HG02610 (cell line): Measurements from ENCODE around the gene SNTG2.

Experiments used
- ATAC-seq: cut with Tn5 transposase; IDR thresholded peaks from one replicate; pipeline ENCODE4 v1.9.1; 2021; ENCODE audit warnings: mild to moderate bottlenecking, moderate library complexity; ENCODE audit not compliant: unreplicated experiment

SNTG2 gene

DNA sequence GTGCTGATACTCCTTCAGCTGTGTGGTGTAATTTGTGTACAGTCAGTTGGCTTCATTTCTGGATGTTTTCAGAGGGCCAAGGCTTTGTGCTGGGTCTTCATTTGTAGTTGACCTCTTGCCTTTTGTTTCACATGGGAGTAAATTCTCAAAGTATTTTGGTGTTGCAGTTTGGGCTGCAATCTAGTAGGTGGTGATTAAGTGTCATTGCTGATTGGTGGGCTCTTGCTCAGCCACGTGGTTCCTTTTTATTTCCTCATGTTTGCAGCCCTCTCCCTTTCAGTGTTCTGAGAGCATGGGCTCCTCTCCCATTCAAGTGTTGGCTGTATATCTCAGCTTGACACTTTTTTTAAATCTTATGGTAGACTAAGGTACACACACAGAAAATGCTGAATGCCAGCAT is 96.8 kb downstream of the SNTG2 start:
- no peak for ATAC-seq

DNA sequence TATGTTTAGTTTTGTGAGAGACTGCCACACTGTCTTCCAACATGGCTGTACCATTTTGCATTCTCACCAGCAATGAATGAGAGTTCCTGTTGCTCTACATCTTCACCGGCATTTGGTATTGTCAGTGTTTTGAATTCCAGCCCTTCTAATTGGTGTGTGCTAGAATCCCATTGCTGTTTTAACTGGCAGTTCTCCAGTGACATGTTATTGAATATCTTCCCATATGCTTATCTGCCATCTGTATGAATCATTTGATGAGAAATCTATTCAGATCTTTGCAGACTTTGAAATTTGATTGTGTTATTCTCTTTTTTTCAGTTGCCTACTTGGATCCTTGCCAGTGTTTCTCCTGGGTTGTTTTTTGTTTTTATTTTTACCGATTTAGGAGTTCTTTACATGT is 99.0 kb downstream of the SNTG2 start:
- ATAC-seq = no peak

DNA sequence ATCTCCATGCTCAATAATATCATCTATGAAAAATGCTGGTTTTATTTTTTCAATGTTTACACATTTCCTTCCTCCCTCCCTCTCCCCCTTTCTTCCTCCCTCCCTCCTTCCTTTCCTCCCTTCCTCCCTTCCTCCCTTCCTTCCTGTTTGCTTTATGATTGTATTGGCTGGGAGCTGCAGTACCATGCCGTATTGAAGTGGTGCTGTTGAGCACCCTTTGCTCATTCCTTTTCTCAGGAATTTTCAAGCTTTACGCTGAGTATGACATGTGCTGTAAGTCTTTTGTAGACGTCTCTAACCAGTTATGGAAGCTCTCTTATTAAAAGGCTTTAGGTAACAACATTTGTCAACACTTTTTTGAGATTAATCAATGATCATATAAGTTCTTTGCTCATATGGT is 100.4 kb downstream of the SNTG2 start:
- no peak for ATAC-seq

DNA sequence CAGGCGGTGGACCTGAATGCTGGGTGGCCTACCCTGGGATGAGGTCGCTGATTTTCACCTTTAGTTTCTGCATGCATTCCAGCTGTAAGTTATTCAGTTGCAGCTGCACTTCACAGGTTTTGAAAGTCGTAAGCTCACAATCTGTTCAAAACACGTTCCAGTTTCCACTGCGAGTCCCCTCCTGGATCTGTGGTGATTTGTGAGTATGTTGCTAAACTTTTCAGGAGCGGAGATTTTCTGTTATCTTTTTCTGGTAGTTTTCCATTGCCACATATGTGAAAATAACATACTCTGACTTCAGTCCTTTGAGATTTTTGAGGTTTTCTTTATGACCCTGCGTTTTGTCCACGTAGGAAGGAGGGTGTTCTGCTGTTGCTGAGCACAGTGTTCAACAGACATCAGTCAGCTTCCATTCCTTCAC is 102.1 kb downstream of the SNTG2 start:
- ATAC-seq = no peak

DNA sequence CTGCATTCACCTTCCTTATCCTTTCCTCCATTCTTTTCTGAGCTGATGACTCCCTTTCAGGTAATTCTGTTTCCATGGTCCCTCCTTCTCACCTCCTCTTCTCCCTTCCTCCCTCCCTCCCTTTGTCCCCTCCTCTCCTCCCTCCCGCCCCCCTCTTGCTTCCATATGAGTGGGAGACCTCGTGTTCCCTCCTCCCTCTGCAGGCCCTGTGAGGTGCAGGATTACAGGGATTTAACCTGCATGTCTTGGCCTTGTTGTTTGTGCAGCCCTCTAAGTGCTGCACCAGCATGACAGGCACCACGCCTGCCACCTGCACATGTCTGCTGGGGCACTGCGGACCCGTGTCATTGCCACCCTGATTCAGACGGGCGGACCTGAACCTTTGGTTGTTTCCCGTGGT is 103.1 kb downstream of the SNTG2 start:
- ATAC-seq = no peak

DNA sequence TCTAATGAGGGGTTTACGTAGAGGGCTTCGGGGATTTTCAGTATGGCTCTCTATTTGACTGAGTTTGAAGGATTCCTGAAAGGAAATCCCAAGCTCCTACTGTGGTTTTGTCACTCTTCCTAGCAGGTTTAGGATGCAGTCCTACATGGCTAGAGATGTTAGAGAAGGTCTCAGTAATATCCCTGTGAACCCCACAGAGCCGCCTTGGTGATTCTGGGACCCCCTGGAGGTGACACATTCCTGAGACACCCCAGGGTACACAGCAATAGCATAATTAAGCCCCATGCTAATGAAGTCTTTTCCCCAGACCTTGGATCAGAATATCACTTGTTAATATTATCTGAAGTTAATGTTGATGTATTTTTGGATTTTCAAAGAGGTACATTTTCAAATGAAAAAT is 103.8 kb downstream of the SNTG2 start:
- no peak for ATAC-seq

DNA sequence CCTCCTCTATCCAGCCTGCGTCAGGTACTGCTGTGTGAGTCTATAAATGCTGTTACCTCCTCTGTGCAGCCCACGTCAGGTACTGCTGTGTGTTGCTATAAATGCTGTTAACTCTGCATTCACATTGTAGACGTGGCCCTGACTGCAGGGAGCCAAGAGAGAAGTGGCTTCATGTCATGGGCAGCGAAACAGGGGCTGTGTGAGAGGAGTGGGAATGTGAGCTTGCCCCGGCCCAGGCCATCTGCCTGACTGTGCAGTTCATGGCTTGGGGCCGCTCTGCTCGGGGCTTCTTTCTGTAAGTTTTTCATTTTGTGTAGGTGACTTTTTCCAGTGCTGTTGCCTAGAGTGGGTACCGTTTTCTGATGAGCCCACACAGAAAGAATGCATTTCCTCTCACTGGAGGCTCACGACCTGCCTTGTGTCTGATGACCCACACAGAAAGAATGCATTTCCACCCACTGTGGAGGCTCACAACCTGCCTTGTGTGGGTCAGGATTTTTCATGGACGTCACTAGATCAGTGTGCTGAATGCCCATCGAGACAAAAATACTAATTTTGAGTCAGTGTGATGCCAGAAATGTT is 104.5 kb downstream of the SNTG2 start:
- no peak for ATAC-seq

DNA sequence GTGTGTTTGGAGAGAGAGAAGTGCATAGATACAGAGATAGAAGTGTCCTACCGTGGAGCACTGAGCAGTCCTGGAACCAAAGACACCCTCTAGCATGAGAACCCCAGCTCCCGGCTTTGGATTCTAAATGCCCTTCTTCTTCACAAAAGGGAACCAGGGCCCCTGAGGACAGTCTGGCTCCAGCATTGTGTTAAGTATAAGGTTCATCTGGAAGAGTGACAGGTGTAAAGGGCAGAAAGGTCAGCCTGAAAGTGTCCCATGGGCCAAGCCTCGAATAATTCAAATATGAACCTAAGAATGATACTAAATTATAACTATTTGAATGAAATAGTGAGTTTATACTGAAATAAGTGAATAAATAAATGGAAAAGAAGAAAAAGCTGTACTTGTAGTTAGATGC is 109.7 kb downstream of the SNTG2 start:
- no peak for ATAC-seq

DNA sequence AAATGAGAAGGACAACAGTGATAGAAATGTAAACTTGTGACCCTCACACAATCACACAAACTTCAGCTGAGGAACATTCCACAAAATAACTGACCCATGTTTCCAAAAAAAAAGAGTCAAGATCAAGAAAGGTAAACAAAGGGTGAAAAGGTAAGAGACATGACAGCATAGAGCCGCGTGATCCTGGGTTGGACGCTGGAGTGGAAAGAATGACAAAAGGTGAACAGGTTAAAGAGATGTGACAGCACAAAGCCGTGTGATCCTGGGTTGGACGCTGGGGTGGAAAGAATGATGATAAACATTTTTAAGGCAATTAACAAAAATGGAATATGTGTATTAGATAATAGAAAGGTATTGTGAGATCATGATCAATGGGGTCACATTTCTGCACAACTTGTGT is 110.3 kb downstream of the SNTG2 start:
- ATAC-seq = no peak

DNA sequence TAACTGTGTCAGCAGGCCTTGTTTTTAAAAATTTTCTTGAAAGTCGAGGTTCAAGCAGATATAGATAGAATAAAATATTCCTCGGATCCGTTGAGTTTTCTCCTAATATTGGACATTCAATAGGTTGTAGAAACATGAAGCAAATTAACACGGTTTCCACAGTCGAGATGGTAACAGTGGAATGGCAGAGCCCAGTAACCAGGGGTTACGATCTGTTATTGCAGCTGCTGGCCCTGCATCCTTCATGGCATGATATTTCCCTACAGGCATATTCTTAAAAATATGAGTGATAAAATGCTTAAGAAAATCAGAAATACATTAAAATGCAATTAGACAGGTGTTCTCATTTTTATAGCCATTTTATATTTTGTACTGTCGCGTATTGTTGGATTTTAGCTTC is 117.6 kb downstream of the SNTG2 start:
- ATAC-seq = no peak

DNA sequence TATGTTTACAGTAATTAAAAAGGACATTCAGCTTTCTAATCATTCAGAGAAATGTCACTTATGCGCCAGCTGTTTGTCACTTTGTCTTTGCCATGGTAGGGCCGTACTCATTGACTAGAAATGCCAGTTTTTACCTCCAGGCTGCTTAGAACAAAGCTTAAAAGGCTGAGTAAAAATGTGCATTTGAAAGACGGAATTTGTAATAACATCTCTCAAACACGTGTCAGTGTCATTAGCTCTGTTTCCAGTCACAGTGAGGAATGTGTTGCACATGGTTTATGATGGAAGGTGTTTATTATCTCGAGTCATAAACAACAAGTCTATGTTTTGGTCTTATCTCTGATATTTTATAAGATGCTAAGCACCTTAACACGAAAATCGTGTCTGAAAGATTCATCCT is 118.2 kb downstream of the SNTG2 start:
- ATAC-seq = no peak

DNA sequence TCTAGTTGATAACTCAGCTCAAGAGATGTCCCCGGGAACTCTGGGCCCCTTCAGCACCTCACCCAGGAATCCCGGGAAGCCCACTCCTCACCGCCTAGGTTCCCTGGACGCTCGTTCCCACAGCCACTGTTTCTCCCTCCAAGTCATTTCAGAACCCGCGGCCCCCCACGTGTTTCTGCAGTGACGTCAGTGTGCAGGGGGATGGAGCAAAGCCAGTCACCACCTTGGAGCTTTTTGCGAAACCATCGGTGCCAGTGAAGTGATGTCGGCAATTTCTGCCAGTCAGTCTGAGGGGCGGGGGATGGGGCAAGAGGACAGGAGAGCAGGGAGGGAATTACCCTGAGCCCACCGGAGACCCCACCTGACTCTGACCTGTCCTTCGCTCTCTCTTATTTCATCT is 119.2 kb downstream of the SNTG2 start:
- no peak for ATAC-seq

DNA sequence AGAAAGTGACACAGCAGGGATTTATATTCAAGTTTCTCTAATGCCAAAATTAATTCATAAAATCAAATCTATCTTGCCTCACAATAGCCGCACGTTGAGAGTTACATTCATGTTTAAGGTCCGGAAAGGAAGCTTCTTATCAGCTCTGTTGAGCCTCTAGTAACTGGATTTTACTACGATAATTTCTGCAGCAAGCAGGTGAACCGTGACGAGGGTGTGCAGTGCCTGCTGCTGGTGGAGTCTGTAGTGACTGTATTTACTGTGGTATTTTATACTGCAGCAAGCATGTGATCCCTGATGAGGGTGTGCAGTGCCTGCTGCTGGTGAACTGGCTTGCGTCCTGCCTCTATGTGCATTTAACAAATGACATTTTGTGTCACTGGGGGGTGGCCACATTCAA is 120.0 kb downstream of the SNTG2 start:
- no peak for ATAC-seq

DNA sequence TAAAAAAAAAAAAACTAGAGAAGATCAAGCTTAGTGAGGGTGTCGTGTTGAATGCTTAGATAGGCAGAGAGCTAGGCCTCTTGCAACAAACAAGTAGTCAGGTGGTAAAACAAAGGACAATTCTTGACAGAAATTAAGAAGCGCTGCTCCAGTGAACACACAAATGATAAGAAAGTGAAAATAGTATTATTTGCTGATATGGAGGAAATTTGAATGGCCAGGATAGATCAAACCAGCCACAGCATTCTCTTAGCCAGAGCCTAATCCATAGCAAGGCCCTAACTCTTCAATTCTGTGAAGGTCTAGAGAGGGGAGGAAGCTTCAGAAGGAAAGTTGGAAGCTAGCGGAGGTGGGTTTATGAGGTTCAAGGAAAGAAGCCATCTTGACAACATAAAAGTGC is 121.0 kb downstream of the SNTG2 start:
- ATAC-seq = no peak

DNA sequence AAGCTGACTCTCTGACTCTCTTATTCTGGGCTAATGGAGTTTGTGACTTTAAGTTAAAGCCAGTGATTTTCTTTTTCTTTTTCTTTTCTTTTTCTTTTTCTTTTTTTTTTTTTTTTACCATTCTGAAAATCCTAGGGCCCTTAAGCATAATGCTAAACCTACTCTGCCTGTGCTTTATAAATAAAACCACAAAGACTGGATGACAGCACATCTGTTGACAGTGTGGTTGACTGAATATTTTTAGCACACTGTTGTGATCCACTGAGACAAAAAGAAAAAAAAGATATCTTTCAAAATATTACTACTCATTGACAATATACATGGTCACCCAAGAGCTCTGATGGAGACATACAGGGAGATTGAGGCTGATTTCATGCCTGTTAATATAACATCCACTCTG is 121.6 kb downstream of the SNTG2 start:
- no peak for ATAC-seq

DNA sequence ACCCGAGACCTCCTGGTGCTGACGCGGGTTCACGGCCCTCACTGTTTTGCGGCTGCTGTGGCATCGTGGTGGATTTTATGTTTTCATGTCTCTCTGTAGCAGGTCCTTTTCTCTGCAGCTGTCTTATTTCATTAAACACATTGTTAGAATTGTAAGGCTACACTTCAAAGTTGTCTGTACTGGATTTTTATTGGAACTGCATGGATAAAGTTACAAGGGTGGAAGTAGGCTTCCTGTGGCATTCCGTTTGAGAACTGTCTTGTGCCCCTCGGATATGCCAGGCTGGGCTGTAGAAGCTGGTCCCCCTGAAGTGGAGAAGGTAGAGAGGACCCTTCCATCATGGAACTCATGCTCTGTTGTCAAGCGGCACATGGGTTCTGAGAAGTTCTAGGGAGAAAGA is 127.3 kb downstream of the SNTG2 start:
- no peak for ATAC-seq

DNA sequence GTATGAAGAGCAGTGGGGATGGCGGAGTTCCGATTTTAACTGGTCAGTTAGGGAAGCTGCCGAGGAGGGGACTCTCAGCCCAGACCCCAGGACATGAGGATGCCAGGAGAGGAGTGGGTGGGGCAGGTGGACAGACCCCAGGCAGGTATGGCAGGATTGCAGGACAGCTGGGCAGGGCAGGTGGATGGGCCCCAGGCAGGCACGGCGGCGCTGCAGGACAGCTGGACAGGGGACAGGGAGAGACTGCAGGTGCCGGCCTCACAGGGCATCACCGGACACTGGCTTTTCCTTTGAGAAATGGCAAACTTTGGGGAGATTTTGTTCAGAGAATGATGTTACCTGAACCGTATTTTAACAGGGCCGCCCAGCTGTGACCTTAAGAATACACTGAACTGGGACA is 127.7 kb downstream of the SNTG2 start:
- no peak for ATAC-seq

DNA sequence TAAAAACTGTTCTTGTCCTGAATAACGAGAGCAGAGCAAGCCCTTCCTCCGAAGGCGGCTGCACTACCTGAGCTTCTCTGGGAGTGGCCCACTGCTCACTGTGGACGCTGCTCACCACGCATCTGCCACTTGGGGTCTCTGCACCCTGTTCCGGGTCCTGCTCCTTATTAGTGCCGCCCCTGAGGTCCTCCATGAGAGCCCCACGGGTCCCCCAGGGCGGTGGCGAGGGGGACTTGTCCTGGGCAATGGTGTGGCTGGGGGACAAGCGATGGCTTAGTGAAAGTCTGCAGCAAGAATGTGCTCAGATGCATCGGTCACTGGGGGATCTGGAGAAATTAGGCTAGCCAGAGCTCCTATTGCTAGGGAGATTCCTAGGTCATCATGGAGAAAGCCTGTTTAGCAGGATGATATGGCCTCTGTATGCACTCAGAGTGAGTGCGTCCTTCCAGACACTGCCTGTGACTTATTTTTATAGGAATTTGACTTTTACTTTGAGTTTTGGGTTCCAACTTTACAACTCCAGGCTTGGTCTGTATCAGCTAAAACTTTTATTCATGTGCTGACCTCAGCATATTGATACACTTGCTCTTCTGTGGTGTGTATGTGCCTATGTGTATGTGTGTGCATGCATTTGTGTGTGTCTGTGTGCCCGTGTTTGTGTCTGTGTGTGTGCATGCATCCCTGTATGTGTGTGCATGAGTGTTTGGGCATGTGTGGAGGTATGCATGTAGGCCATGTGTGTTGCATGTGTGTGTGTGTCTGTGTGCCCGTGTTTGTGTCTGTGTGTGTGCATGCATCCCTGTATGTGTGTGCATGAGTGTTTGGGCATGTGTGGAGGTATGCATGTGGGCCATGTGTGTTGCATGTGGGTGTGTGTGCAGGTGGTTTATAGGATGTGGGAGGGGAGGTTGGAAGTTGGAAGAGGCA is 129.5 kb downstream of the SNTG2 start:
- no peak for ATAC-seq

DNA sequence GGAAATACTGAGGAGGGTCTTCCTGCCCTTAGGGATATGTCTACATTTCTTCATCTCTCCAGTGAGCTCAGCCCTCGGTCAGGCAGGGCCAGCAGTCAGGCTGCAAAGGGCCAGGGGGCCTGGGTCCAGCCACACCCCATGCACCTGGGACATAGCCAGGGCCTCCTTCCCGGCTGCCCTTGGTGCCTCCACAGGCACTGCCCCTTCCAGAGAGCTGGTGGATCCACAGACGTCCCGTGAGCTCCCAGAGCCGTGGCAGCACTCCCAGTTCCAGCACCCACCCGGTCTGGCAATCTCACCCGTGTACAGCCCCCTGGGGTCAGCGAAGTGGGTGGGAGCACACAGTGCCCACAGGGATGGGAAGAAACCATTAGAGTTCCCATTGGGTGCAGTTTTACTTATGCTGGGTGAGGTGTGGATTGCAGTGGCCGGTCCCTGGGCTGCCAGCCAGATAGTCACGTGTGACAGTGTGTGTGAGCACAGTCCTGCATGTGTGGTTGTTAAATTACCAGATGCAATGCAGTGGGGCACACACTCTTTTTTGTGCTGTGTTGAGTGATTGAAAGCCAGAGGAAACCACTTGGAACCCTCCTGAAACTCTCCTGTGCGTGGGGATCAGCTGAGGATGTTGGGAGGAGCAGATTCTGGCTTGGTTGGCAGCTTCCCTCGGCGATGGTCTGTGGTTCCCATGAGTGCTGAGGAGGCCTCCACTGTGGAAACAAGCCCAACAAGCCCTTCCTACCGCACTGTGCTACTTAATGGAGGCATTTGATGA is 131.0 kb downstream of the SNTG2 start:
- no peak for ATAC-seq

DNA sequence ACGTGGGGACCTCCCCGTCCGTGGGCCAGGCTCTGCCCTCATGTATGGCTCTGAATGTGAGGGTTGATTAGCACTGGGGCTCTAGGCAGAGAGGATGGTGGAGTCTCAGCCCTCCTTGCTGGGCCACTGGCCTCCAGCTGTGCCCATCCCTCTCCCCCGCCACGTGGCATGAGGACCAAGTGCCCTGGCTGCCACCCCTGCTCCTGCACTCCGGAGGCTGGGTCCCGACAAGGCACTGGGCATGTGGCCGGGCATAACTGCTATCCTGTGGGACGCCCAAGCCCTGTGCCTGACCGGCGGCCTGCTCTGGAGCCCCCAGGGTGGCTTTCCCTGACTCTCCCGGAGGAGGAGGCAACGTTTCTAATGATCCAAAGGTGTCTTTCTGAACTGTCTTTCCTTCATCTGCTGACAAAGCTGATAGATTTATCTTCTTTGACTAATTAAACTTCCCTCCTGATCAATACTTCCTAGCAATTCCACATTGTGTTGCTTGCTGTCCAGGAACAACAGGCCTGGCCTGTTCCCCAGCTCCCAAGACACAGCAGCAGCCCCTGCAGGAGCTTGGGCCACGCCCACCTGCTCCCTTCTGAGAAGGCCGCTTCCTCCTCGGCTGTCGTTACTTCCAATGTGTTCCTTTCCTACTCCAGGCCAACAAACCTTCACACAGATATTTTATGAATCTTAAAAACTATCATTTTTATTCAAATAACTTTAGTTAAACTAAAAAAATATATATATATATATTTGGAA is 132.0 kb downstream of the SNTG2 start:
- ATAC-seq = no peak

DNA sequence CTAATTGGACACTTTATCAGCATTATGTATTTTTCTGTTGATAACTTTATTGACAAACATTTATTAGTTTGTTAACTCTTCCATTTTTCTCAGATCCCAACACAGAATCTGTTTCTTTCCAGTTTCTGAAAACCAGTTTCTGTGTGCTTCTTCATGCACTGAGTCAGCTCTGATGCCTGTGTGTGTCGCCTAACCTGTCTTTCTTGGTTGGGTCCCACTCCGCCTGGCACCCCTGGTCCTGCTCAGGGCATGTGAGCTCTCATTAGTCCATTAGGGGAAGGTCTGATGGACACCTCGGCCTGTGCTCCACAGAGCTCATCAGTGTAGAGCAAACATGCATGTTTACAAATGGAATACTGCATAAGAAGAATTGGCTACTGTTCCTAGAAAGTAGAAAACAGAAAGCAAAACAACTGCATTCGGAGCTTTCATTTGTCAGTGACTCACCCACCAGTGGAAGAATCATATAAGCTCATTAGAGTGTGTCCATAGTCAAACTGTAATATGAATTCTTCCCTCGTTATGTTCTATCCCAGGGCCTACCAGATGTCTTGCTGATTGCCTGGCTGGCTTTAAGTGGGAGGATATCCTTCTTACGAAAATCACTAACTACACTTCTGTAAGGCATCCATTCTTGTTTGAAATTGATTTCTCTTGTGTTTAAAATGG is 137.7 kb downstream of the SNTG2 start:
- ATAC-seq = no peak
